ENCODE measurements around the gene POU2F3.
A peak's percentile ranks its signal among the peaks of the same experiment; 100 is the strongest.

Gene POU2F3

DNA sequence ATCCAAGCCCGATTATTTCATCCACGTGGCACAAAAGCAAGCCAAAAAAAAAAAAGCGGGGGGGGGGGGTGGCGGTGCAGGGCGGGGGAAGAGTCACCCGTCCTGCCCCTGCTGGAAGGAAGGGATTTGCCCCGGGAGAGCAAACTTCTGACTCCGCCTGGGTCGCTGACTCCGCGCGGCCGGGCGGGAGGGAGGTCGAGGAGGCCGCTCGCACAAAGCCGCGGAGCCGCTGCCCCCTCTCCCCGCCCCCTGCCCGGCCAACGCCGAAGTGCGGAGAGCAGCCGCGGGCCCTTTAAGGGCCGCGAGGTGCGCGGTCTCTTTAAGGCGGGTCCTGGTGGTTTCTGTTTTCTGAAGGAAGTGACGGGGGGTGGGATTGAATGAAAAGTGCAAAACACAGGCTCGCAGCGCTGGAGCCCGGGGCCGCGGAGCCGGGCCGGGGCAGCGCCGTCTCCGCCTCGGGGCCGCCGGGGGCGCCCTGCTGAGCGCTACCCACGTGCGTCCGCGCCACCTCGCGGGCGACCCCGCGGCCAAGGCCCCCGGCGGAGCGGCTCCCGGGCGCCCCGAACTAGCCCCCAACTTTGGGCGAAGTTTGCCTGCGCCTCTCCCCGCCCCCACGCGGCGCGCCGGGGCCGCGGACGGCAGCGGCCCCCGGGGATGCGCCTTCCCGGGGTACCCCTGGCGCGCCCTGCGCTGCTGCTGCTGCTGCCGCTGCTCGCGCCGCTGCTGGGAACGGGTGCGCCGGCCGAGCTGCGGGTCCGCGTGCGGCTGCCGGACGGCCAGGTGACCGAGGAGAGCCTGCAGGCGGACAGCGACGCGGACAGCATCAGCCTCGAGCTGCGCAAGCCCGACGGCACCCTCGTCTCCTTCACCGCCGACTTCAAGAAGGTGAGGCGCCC, 29.1 kb upstream of the POU2F3 start, which contains the start of gene OAF:
Gene OAF (plus strand): TSS at position 407 of the 896 bp plus-strand sequence. CDS start 248 bp downstream, at position 655.
- peak; percentile 58 for DNase-seq (ENCODE audit: low spot score)

DNA sequence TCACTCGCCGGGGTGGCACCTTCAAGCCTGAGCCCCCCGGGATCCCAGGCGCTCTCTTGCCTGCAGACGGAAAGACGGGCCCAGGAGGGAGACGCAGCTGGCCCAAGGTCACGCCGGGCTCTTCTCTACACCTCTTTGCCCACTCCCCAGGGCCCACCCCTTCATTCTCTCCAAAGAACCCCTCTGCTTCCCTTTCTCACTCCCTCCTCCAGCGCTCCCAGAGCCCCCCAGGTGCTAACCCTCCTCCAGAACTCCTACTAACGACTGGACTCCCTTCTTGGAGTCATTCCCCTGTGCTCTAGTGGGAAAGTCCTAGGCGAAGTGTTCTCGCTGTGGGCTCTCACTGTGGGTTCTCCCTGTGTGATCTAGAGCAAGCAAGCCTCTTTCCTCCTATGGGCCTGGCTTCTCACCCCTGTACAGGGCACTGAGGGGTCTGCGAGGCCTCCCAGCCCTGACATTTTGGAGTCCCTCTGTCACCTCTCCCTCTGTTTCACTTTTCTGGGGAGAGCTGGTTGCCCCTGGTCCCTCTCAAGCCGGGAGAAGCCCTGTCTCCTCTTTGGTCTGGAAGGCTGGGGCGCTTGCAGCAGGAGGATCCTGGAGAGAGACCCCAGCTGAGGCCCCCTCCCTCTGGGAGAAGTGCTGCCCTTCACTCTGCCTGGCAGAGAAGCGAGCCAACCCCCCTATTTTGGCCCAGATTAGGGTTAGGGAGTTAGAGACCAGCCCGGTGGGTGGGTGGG, 28.2 kb upstream of the POU2F3 start:
- no peak for DNase-seq (ENCODE audit: low spot score)

DNA sequence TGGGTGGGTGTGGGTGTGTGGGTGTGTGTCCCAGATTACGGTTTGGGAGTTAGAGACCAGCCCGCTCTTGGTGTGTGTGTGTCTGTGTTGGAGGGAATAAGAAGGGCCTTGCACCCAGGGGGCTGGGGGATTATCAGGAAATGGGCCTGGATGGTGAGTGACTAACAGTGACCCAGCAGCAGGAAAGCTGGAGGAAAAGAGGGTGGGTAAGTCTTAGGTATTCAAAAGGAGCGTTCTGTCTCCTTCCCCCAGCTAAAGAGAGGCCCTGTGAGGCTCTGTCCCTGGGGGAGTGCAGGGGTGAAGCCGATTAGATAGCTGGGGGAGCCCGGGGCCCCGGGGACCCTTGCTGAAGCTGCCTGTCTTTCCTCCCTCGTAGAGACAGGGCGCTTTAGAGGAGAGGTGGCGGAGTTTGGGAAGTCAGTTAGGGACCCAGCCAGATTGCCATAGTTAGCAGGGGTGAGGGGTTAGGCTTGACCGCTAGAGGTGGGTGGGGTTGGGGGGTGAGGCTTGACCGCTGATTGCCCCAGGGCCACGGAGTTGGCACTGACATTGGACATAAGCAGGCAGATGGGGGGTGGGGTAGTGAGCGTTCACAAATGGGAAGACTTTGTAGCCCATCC, 27.6 kb upstream of the POU2F3 start:
- no peak for DNase-seq (ENCODE audit: low spot score)

DNA sequence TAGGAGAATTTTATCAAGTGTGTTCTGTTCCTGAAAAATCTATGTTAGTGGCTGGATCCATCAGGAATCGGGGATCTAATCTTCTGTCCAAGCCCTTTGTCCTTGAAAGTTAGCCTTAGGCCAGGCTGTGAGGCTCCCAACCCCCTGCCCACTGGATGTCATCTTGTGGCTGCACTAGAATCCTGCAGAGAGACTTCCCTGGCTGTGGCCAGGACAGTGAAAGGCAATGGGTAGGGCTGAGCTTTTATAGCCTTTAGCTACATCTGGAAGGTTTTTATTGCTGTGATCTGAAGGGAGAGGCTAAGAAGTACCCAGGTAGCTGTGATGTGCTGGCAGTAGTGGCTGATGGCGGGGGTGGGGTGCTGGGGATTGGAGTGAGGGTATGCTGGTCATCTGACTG, 27.0 kb upstream of the POU2F3 start:
- no peak for DNase-seq (ENCODE audit: low spot score)

- DNase-seq (ENCODE audit: low spot score), result no peak
Observed at GRCh38 chr11:120214581-120214980, 25.4 kb upstream of the POU2F3 start.

- DNase-seq (ENCODE audit: low spot score), result no peak
Observed at GRCh38 chr11:120215634-120216033, 24.3 kb upstream of the POU2F3 start.

GRCh38 chr11:120216426-120217102, 23.4 kb upstream of the POU2F3 start:
- DNase-seq (ENCODE audit: low spot score), result no peak

GRCh38 chr11:120217526-120217925, 22.4 kb upstream of the POU2F3 start:
- DNase-seq (ENCODE audit: low spot score), result no peak

GRCh38 chr11:120217941-120218694, 21.8 kb upstream of the POU2F3 start:
- DNase-seq (ENCODE audit: low spot score), result no peak

DNA sequence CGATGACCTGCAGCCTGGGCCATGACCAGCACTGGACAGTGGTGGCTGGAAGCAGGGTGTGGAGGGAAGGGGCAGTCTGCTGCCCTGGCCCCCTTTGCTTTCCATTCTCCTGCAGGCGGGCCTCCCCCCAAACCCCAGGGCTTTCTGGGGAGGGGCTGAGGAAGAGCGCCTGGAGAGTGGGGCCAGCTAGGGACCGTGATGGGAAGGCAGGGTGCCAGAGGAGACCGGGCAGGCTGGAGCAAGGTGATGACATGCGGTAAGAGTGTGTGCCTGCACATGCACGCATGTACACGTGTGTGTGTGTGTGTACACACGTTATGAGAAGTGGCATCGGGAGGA, 21.3 kb upstream of the POU2F3 start:
- DNase-seq (ENCODE audit: low spot score), result no peak

DNA sequence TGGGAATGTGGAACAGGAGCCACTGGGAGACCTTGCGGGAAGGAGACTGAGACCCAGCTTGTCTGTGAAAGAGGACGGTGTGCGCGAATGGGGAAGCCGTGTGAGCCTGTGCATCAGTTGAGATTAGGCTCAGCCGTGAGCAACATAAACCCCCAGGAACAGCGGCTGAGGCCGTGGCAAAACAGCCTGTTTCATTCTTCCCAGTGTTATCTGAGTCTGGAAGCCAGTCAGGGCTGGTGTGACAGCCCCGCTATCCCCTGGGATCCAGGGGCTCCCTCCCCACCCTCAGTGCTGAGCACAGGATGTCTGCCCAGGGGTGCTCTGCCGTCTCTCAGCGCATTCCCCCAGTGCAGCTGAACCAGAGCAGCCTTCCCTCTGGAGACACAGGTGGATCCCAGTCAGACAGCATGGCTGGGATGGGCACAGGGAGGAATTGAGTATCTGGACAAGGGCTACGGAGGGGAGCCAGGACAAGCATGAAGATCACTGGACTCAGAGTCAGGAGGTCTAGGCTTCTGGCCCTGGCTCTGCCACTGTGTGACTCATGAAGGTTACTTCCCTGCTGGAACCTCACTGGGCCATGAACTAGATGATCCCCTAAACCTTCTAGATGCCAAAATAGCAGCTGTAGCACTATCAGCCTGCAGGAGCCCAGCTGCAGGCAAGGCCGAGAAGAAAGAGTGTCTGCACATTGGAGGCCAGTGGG, 20.6 kb upstream of the POU2F3 start:
- no peak for DNase-seq (ENCODE audit: low spot score)

GRCh38 chr11:120219938-120220746, 19.8 kb upstream of the POU2F3 start:
- DNase-seq (ENCODE audit: low spot score), result no peak

DNA sequence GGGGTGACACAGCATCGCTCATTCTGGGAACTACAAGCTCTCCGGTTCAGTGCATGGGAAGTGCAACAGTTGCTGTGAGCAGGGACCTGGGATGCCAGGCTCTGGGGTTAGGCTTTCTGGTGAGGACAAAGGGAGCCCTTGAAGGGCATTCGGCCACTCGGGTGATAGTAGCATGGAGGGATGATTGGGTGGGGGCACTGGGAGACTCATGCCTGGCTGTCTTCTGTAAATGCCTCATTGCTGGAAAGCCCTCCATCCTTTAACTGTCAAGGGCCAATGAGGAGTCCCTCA, 19.2 kb upstream of the POU2F3 start:
- no peak for DNase-seq (ENCODE audit: low spot score)

DNA sequence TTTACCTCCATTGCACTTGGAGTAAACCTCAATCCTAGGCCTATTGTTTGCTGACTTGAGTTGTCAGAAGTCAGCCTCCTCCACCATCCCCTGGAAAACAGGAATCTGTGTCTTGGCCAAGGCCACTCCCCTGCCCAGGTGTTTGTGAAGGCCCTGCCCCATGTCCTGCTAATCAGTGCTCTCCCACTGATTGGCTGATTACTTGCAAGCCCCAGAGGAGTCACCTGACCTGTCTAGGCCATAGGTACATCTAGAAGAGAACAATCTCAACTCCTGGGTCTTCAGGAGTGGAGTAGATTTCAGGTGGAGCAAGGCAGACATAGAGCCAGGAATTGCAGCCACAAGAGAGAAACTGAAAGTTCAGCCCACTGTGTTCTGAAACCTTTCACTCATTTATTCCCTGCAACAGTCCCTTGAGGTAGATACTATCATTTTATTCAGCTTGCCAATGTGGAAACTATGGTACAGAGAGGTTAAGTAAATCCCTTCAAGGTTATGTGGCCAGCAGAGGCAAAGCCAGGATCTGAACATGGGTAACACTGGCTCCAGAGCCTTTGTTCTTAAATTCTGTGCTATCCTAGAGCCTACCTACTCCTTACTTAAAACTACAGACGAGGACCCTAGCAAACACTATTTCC, 18.7 kb upstream of the POU2F3 start:
- DNase-seq (ENCODE audit: low spot score), result no peak

- no peak for DNase-seq (ENCODE audit: low spot score)
Observed at GRCh38 chr11:120222916-120223315, 17.0 kb upstream of the POU2F3 start.

DNA sequence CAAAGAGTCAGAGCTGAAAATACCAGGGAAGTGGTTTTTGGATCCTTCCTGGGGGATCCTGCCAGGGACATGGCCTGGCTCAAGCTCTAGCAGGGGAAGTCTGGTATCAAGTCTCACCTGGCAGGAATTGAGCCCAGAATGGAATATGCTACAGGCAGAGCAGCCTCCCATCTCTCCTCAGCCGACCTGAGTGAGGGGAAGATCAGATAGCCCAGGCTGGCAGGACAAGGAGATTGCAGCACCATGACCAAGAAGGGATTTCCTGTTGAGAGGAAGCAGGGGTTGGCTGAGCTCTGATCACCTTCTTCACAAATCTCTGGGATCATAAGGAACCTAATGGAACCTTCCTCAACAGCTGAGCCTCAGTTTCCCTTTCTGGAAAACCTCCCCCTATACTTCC, 16.1 kb upstream of the POU2F3 start:
- DNase-seq (ENCODE audit: low spot score), result no peak

GRCh38 chr11:120224361-120224760, 15.6 kb upstream of the POU2F3 start:
- no peak for DNase-seq (ENCODE audit: low spot score)

DNA sequence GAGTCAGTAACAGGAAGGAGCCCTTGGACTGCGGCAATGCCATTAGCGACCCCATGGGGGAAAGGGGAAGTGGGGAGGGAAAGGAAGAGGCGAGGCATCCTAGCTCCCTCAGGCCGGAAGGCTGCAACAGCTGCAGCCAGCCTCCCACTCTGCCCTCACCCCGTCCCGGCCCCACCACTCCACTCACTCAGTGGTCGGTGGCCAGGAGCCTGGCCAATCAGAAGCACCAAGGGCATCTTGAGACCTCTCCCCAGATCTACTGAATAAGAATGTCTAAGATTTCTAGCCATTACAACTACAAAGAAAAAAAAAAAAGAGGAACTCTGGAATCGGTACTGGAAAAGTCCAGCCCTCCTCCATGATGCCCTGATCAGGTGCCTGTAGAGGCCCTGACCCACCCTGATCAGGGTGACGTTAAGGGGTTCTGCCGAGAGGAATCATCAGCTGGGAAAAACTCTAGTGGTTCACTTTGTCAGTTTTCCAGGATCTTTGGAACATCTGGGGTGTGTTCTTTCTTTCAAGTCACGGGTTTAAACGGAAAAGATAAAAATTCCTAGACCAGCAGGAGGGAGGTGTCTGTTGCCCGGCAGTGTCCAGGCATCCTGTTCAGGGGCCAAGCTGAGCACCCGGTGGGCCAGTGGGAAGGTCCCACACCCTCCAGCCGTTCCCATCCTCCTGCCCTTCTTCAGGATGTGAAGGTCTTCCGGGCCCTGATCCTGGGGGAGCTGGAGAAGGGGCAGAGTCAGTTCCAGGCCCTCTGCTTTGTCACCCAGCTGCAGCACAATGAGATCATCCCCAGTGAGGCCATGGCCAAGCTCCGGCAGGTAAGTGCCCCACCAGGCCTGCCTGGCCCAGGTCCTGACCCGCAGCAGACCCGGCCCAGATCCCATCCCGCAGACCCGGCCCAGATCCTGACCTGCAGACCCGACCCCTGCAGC, 14.7 kb upstream of the POU2F3 start:
- DNase-seq (ENCODE audit: low spot score), result no peak

DNA sequence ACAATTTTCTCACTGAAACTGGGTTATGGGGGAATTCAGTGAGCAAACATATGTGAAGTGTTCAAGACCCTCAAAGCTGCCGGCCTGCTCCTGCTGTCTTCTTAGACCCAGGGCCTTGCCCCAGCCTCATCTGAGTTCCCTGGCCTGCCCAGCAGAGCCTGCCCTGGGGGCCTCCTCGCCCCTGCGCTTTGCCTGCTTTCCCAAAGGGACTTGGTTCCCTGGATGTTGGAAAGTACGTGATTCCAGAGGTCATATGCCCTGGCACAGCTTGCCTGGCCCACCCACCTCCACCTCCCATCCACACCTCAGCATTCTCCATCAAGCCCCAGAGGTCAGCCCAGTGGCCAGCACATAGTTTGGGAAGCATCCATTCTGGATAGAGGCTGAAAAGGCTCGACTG, 13.7 kb upstream of the POU2F3 start:
- DNase-seq (ENCODE audit: low spot score), result no peak
